HepG2 (cell line): Measurements from ENCODE around the gene ZNF524. TPM values are rescaled to one million over a fixed set of nuclear protein-coding genes. Genes with fewer than 3 reads are reported as not detected.

Experiments
- ISX ChIP-seq: sonication (generic); formaldehyde crosslinking; conservative IDR thresholded peaks from 2 replicates; pipeline ENCODE4 v1.5.0; 2020; ENCODE audit warnings: missing genetic modification reagents
- MAFK ChIP-seq, 2 experiments: IDR thresholded peaks in 1 of 2; conservative IDR thresholded peaks in 1 of 2; 2 replicates each; pipeline ENCODE4 v1.6.1; 2011; ENCODE audit warnings: improper control_type of control experiment in 2 of 2, low read length in 2 of 2
- REST ChIP-seq, 2 experiments: IDR thresholded peaks; 2 replicates each; pipeline ENCODE4 v1.6.1; 2011 to 2012; ENCODE audit warnings: low read length in 2 of 2, borderline replicate concordance in 1 of 2, low read depth in 1 of 2, mild to moderate bottlenecking in 1 of 2, moderate library complexity in 1 of 2
- SMAD3 ChIP-seq: sonication (generic); formaldehyde crosslinking; IDR thresholded peaks from 2 replicates; pipeline ENCODE4 v1.4.0; 2020; ENCODE audit warnings: missing genetic modification reagents
- SMARCC2 ChIP-seq: fragments of 450-650 bp; IDR thresholded peaks from 2 replicates; pipeline ENCODE4 v1.6.1; 2017; ENCODE audit warnings: antibody characterized with exemption, mild to moderate bottlenecking
- TFAP4 ChIP-seq: sonication (generic); IDR thresholded peaks from 2 replicates; pipeline ENCODE4 v1.6.1; 2016; ENCODE audit warnings: low read depth, borderline replicate concordance
- THAP7 ChIP-seq: sonication (generic); formaldehyde crosslinking; IDR thresholded peaks from 2 replicates; pipeline ENCODE4 v1.8.1; 2023; ENCODE audit warnings: mild to moderate bottlenecking, missing genetic modification reagents
- U2AF1 ChIP-seq: fragments of 200-400 bp; formaldehyde crosslinking; optimal IDR thresholded peaks from 2 replicates; pipeline ENCODE3; 2017; ENCODE audit warnings: mild to moderate bottlenecking, low read depth, low read length
- ZNF264 ChIP-seq: sonication (generic); formaldehyde crosslinking; IDR thresholded peaks from 2 replicates; pipeline ENCODE4 v1.4.0; 2020; ENCODE audit warnings: missing genetic modification reagents
- ZNF75D ChIP-seq: sonication (generic); formaldehyde crosslinking; IDR thresholded peaks from 2 replicates; pipeline ENCODE4 v1.8.1; 2023; ENCODE audit warnings: missing genetic modification reagents, mild to moderate bottlenecking, borderline replicate concordance
- polyA plus RNA-seq, 8 experiments: library from polyadenylated mRNA; depleted of rRNA in 3 of 8; stranded (reverse) in 7 of 8; unstranded in 1 of 8; fragments of >200 nt; fragmentation: Illumina TruSeq in 4 of 8; extraction: Trizol in 4 of 8; gene quantifications; 2 replicates each; pipeline versions ENCODE4 v1.2.1 to v1.2.3, GENCODE V29; 2011 to 2016; ENCODE audit warnings: low read depth in 4 of 8, missing spikeins in 1 of 8, mixed read lengths in 1 of 8; ENCODE audit not compliant: insufficient read depth in 1 of 8
- total RNA-seq, 5 experiments: library from RNA; depleted of rRNA; stranded (reverse); fragments of >200 nt; fragmentation: Illumina TruSeq; extraction: Trizol; gene quantifications; 2 replicates each; pipeline ENCODE4 v1.2.3, GENCODE V29; 2016; ENCODE audit warnings: low read depth in 1 of 5
- TF ChIP-seq, protein P1 (sequence below): sonication (generic); formaldehyde crosslinking; IDR thresholded peaks from 2 replicates; pipeline ENCODE4 v1.5.1; 2020; ENCODE audit warnings: mild to moderate bottlenecking, missing genetic modification reagents, borderline replicate concordance
- TF ChIP-seq, protein P2 (sequence below), 2 experiments: sonication (generic) in 1 of 2; formaldehyde crosslinking in 1 of 2; IDR thresholded peaks; 2 replicates each; pipeline versions ENCODE4 v1.4.0 to v1.6.1; 2018 to 2020; ENCODE audit warnings: missing genetic modification reagents in 2 of 2, borderline replicate concordance in 1 of 2, low read depth in 1 of 2, mild to moderate bottlenecking in 1 of 2, missing biosample characterization in 1 of 2
- TF ChIP-seq, protein P3 (sequence below): sonication (generic); formaldehyde crosslinking; IDR thresholded peaks from 2 replicates; pipeline ENCODE4 v1.4.0; 2020; ENCODE audit warnings: missing genetic modification reagents, borderline replicate concordance

Gene ZNF524
- total and polyA plus RNA-seq, 2 of the 13 experiments (the other 11 are each of a cell fraction or from before 2014, with no cell fraction given), result 3.2 to 4.6 TPM

DNA sequence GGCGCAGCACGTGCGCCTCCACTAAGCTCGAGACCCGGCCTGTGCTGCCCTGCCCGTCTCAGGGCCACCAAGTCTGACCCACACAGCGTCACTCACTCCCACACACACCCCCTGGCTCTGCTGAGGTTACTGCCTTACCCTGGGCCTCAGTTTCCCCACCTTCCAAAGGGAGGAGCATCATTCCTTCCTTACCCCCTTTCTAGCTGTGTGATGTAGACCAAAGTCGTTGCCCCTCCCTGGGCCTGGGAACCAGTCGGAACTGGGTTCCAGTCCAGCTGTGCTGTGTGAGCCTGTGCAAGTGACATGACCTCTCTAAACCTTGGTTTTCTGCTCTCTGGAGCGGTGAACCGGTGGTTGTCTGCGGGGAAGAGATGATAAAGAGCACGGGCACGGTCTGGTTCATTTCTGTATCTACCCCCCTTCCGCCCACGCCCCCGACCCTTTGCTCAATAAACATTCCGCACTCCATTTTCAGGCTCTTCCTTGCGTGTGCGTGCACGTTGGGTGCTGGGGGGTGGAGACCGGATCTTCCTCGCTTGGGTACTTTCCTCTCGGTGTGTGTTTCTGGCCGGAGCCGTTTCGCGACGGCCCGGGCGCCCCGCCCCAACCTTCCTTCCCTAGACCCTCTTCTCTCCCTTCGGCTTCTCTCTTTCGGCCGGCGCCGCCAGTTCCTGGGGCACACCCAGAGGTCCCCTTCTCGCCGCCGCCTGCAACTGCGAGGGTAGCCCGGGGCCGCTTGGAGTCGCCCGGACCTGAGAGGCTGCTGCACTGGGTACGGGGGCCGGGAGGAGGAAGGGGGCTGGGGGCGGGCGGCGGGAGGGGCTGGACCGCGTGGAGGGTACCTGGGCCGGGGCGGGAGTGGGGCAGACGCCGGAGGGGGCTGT, 43.2 kb downstream of the ZNF524 start, which contains the start of gene ZNF581 (continued):
- TF ChIP-seq REST (IDR thresholded peaks at IDR 0.05; ENCODE audit: borderline replicate concordance in 1 of 2, low read depth in 1 of 2, low read length in 2 of 2) (peak in 1 of 2 experiments; percentile 36; a peak in 1 of 4 replicates), SMARCC2 (no peak), ISX (CRISPR knock-in tag) (no peak), THAP7 (CRISPR knock-in tag) (no peak), TFAP4 (no peak), ZNF75D (CRISPR knock-in tag) (no peak), SMAD3 (CRISPR knock-in tag) (peak; percentile 64; the same call in 1 of the 2 replicates), U2AF1 (peak; percentile 64), MAFK (conservative IDR thresholded peaks at IDR 0.05 in 1 of 2, IDR thresholded peaks at IDR 0.05 in 1 of 2; ENCODE audit: low read length in 2 of 2) (no peak), ZNF264 (CRISPR knock-in tag) (no peak)
- TF ChIP-seq, protein P1, sequence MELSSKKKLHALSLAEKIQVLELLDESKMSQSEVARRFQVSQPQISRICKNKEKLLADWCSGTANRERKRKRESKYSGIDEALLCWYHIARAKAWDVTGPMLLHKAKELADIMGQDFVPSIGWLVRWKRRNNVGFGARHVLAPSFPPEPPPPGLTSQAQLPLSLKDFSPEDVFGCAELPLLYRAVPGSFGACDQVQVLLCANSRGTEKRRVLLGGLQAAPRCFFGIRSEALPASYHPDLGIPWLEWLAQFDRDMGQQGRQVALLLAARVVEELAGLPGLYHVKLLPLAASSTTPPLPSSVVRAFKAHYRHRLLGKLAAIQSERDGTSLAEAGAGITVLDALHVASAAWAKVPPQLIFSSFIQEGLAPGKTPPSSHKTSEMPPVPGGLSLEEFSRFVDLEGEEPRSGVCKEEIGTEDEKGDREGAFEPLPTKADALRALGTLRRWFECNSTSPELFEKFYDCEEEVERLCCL (CRISPR knock-in tag), result peak; percentile 60; the same call in 1 of the 2 replicates
- TF ChIP-seq, protein P2, sequence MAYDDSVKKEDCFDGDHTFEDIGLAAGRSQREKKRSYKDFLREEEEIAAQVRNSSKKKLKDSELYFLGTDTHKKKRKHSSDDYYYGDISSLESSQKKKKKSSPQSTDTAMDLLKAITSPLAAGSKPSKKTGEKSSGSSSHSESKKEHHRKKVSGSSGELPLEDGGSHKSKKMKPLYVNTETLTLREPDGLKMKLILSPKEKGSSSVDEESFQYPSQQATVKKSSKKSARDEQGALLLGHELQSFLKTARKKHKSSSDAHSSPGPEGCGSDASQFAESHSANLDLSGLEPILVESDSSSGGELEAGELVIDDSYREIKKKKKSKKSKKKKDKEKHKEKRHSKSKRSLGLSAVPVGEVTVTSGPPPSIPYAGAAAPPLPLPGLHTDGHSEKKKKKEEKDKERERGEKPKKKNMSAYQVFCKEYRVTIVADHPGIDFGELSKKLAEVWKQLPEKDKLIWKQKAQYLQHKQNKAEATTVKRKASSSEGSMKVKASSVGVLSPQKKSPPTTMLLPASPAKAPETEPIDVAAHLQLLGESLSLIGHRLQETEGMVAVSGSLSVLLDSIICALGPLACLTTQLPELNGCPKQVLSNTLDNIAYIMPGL (CRISPR knock-in tag; IDR thresholded peaks at IDR 0.05; ENCODE audit: borderline replicate concordance in 1 of 2, low read depth in 1 of 2), result peak; percentile 26 to 84; a peak in 2 of 4 replicates
- TF ChIP-seq, protein P3, sequence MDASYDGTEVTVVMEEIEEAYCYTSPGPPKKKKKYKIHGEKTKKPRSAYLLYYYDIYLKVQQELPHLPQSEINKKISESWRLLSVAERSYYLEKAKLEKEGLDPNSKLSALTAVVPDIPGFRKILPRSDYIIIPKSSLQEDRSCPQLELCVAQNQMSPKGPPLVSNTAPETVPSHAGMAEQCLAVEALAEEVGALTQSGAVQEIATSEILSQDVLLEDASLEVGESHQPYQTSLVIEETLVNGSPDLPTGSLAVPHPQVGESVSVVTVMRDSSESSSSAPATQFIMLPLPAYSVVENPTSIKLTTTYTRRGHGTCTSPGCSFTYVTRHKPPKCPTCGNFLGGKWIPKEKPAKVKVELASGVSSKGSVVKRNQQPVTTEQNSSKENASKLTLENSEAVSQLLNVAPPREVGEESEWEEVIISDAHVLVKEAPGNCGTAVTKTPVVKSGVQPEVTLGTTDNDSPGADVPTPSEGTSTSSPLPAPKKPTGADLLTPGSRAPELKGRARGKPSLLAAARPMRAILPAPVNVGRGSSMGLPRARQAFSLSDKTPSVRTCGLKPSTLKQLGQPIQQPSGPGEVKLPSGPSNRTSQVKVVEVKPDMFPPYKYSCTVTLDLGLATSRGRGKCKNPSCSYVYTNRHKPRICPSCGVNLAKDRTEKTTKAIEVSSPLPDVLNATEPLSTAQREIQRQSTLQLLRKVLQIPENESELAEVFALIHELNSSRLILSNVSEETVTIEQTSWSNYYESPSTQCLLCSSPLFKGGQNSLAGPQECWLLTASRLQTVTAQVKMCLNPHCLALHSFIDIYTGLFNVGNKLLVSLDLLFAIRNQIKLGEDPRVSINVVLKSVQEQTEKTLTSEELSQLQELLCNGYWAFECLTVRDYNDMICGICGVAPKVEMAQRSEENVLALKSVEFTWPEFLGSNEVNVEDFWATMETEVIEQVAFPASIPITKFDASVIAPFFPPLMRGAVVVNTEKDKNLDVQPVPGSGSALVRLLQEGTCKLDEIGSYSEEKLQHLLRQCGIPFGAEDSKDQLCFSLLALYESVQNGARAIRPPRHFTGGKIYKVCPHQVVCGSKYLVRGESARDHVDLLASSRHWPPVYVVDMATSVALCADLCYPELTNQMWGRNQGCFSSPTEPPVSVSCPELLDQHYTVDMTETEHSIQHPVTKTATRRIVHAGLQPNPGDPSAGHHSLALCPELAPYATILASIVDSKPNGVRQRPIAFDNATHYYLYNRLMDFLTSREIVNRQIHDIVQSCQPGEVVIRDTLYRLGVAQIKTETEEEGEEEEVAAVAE, result no peak
